Endodermal cell (in vitro differentiated cells): ENCODE data around the gene DLX6. TPM values are rescaled to one million over a fixed set of nuclear protein-coding genes. Genes with fewer than 3 reads are reported as not detected.
A peak's percentile ranks its signal among the peaks of the same experiment; 100 is the strongest.

Source experiments
- DNase-seq: peaks from one replicate; pipeline ENCODE4 v3.0.0-alpha.2; 2017
- H3K27ac ChIP-seq: 2 replicates; pipeline ENCODE4 v1.5.1; 2013; ENCODE audit warnings: mild to moderate bottlenecking, low read depth, low read length, moderate library complexity
- H3K27me3 ChIP-seq: 2 replicates; pipeline ENCODE4 v1.6.1; 2013; ENCODE audit warnings: mild to moderate bottlenecking, low read length, moderate library complexity; ENCODE audit not compliant: insufficient read depth, control insufficient read depth, poor library complexity, severe bottlenecking
- H3K36me3 ChIP-seq: 2 replicates; pipeline ENCODE4 v1.7.0; 2013; ENCODE audit warnings: mild to moderate bottlenecking, low read length, moderate library complexity; ENCODE audit not compliant: control insufficient read depth, insufficient read depth
- H3K4me1 ChIP-seq: one replicate; pipeline ENCODE4 v1.7.0; 2013; ENCODE audit warnings: low read length; ENCODE audit not compliant: control insufficient read depth, insufficient read depth
- H3K4me3 ChIP-seq: 2 replicates; pipeline ENCODE4 v1.5.1; 2013; ENCODE audit warnings: mild to moderate bottlenecking, low read length, moderate library complexity
- H3K9ac ChIP-seq: 2 replicates; pipeline ENCODE4 v1.6.1; 2013; ENCODE audit warnings: mild to moderate bottlenecking, low read length, moderate library complexity; ENCODE audit not compliant: poor library complexity, severe bottlenecking; ENCODE audit errors: extremely low read depth
- H3K9me3 ChIP-seq: 2 replicates; pipeline ENCODE4 v1.6.1; 2013; ENCODE audit warnings: mild to moderate bottlenecking, low read length, moderate library complexity; ENCODE audit not compliant: control insufficient read depth
- H3K27ac Mint-ChIP-seq: 2 replicates; pipeline ENCODE4 v1.8.0; 2020; ENCODE audit warnings: mixed read lengths
- H3K27me3 Mint-ChIP-seq: 2 replicates; pipeline ENCODE4 v1.8.0; 2021; ENCODE audit warnings: mild to moderate bottlenecking, mixed read lengths; ENCODE audit not compliant: insufficient read depth
- H3K36me3 Mint-ChIP-seq: 2 replicates; pipeline ENCODE4 v1.8.0; 2020; ENCODE audit warnings: low read depth, mixed read lengths
- H3K4me1 Mint-ChIP-seq: 2 replicates; pipeline ENCODE4 v1.8.0; 2020; ENCODE audit warnings: mixed read lengths
- H3K4me3 Mint-ChIP-seq: 2 replicates; pipeline ENCODE4 v1.8.0; 2020; ENCODE audit warnings: mild to moderate bottlenecking, moderate library complexity, mixed read lengths
- H3K9me3 Mint-ChIP-seq: 2 replicates; pipeline ENCODE4 v1.8.0; 2020; ENCODE audit warnings: mild to moderate bottlenecking, mixed read lengths
- CTCF ChIP-seq: fragments of 200-600 bp; sonication (generic); conservative IDR thresholded peaks from 2 replicates; pipeline ENCODE4 v1.5.0; 2021; ENCODE audit warnings: antibody characterized with exemption, mild to moderate bottlenecking
- WGBS, 2 experiments: methylation state at CpG; one replicate each; pipeline versions ENCODE4 v1.1.5 to v1.1.7; 2013; ENCODE audit warnings: missing lambda C conversion rate in 2 of 2, mixed read lengths in 1 of 2; ENCODE audit not compliant: insufficient coverage in 1 of 2, insufficient read length in 1 of 2; 5-methylcytosine and 5-hydroxymethylcytosine counted together
- total RNA-seq, 2 donors: library from RNA; stranded (reverse); fragmentation: NEBNext Ultra II Directional in 1 of 2; extraction: Animal tissue kit (Norgen Biotek cat#: 25700) in 1 of 2; gene quantifications; 2 replicates in 1 of 2; 3 replicates in 1 of 2; pipeline ENCODE4 v1.2.1, GENCODE V29; 2021

Gene DLX6
- total RNA-seq, 2 donors from 2014 or later, result not detected

- Histone ChIP-seq H3K4me1 (no peaks in the 10 kb centered on the region), H3K9ac (no peak overlapping the region), H3K9me3 (no peaks in the 10 kb centered on the region), H3K27me3 (peaks cover 92% of the 10 kb centered on the region), H3K36me3 (no peaks in the 10 kb centered on the region), H3K27ac (no peak overlapping the region), H3K4me3 (peak overlapping the region; percentile 71)
- H3K36me3 Mint-ChIP-seq, result no peaks in the 10 kb centered on the region
- 5 to 15% methylated on average over 8 of the region's 8 CpGs for WGBS, 2 experiments
- H3K4me3 Mint-ChIP-seq, result peak overlapping the region; percentile 57
- peaks cover 97% of the 10 kb centered on the region for H3K27me3 Mint-ChIP-seq
- no peak for TF ChIP-seq CTCF
- peaks cover 19% of the 10 kb centered on the region for H3K4me1 Mint-ChIP-seq
- no peak overlapping the region for H3K27ac Mint-ChIP-seq
- H3K9me3 Mint-ChIP-seq, result no peaks in the 10 kb centered on the region
- peak; percentile 49 for DNase-seq
Measured at GRCh38 chr7:97007583-97007861, 2.2 kb downstream of the DLX6 start.

- peaks cover 97% of the 10 kb centered on the region for H3K27me3 Mint-ChIP-seq
- no peak for DNase-seq
- H3K9ac ChIP-seq, result no peak overlapping the region
- H3K9me3 Mint-ChIP-seq, result no peaks in the 10 kb centered on the region
- 0 to 51% methylated on average over 1 to 3 of the region's 3 CpGs for WGBS, 2 experiments
- peaks cover 16% of the 10 kb centered on the region for H3K4me1 Mint-ChIP-seq
- H3K36me3 Mint-ChIP-seq, result no peaks in the 10 kb centered on the region
- no peak overlapping the region for H3K27ac Mint-ChIP-seq
- H3K4me3 Mint-ChIP-seq, result no peak overlapping the region
- no peaks in the 10 kb centered on the region for H3K9me3 ChIP-seq
- no peak overlapping the region for H3K4me3 ChIP-seq
- H3K36me3 ChIP-seq, result no peaks in the 10 kb centered on the region
- TF ChIP-seq CTCF, result no peak
- no peaks in the 10 kb centered on the region for H3K4me1 ChIP-seq
- peaks cover 92% of the 10 kb centered on the region for H3K27me3 ChIP-seq
- H3K27ac ChIP-seq, result no peak overlapping the region
Measured at GRCh38 chr7:97008275-97008917, 3.0 kb downstream of the DLX6 start.

- Mint-ChIP-seq H3K4me3 (no peak overlapping the region), H3K27me3 (peaks cover 97% of the 10 kb centered on the region)
Measured at GRCh38 chr7:97009753-97010732, 4.7 kb downstream of the DLX6 start.

More at GRCh38 chr7:97009753-97010732, 4.7 kb downstream of the DLX6 start:
- Histone ChIP-seq H3K27ac (no peak overlapping the region), H3K9ac (no peak overlapping the region), H3K4me3 (no peak overlapping the region), H3K27me3 (peaks cover 92% of the 10 kb centered on the region), H3K4me1 (no peaks in the 10 kb centered on the region), H3K9me3 (no peaks in the 10 kb centered on the region), H3K36me3 (no peaks in the 10 kb centered on the region)
- no peak for TF ChIP-seq CTCF
- H3K27ac Mint-ChIP-seq, result no peak overlapping the region
- H3K9me3 Mint-ChIP-seq, result no peaks in the 10 kb centered on the region
- WGBS, 2 experiments, result 5 to 9% methylated on average over 9 to 18 of the region's 18 CpGs
- DNase-seq, result peak; percentile 65
- H3K4me1 Mint-ChIP-seq, result peaks cover 16% of the 10 kb centered on the region
- H3K36me3 Mint-ChIP-seq, result no peaks in the 10 kb centered on the region
